HK-2 (cell line): ENCODE data around the gene DHH.

ENCODE experiments used
- DNase-seq: peaks from one replicate; pipeline ENCODE4 v3.0.0-alpha.2; 2018; ENCODE audit not compliant: unreplicated experiment

The DHH gene

DNA sequence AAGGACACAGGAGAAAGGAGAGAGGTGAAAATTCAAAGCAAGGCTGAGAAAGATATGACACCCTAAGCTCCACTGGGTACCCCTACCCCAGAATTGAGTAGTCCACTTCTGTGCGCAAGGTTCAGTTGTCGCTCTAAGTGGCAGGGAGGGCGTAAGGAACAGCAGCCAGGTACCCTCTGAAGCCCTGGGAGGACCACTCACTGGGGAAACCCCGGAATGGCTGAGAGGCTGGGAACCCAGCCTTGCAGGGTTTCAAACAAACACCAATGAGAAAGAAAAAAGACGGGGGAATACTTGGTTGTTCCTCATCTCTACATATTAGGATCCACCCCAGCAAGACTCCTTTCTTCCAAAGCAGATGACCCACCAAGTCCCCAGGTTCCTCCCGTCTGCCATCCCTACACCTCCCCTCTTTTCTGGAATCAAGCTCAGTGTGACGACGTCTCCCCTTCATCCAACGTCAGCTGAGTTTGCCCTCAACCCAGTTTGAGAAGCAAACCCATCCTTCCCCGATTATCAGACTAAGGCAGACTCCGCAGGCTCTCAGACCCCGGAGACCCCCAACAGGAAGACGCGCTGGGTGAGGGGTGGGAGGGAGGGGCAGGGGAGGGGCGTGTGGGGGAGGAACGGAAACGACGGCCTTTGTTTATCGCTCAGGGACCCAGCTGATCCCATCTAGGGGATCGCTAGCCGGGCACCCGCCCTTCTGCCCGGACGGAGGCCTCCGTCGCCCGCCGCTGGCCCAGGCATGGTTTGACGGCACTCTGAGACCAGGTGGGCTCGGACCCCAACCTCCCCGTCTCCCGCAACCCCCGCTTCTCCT is 15.3 kb upstream of the DHH start:
- no peak for DNase-seq

DNA sequence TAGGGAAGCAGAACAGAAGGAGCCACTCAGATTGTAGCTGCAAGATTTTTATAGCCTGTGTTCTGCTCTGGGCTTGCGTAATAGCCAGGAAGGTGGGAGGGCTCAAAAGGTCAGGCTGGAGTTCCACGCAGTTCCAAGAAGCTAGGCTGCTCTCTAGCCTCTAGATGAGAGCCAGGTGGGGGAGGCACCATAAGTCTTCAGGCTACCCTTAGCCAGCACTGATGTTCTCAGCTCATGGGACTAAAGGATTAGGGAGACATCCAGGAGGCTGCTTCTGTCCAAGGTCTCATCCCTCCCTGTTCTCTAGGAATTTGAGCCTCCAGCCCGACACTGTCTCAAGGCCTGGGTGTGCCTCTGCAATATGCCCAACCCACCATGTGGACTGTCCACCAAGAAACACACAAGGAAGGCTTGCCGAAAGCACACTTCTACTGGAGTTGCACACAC is 14.4 kb upstream of the DHH start:
- DNase-seq: no peak

DNA sequence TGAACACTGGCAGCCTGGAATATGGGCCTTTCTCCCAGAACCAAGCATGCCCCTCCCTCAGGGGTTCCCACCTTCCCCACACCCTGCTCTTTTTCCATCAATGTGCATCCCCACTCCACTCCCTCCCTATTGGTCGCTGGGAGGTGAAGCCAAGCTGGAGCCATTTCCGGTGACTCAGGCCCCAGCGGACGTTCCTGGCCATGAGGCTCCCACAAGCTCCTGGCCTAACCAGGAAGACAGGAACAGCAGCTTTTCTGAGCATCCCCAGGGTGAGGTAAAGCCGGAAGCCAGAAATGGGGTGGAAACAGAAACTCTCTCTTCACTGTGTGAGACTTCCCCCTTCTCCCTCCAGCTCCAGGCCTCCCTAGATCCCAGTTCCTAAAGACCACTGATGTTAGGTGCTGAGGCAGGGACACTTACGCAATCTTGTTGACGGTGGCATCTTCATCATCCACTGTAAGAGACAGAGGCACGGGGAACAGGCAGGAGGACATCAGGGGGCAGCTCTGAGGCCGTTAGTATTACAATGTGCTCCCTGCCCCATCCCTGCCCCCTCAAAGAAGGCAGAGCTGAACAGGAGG is 11.0 kb upstream of the DHH start:
- DNase-seq: no peak

DNA sequence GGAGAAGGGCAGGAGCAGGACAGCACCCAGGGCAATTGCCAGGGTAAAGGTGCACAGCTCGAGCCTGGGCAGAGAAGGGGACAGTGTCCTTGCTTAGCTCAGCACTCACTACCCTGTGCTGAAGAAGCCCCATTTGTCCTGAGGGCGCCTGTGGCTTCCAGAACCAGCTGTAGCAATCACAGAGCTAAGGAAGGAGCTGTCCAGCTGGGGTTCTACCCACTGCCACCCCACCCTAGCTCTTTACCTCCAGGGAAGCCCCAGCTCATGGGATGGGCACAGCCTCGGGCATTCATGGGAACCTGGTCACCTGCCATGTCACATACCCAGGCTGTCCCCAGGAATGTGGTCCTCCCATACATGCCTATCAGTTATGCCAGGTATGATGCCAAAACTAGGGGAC is 10.2 kb upstream of the DHH start:
- no peak for DNase-seq

DNA sequence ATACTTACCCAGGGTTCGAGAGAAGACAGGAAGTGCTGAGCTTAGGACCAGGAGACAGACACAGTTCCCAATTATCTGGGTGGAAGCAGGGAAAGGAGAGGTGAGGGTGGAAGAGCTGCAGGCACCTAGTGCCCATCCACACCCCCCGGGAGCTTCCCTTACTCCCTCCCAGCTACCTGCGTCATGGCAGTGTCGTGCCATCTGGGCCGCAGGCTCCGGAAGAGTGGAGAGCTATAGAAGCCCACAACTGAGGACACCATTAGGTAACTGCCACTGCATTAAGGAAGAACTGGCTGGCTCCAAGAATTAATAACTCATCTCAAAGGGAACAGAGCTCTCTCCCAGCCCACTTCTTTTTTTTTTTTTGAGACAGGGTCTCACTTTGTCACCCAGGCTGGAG is 5.8 kb upstream of the DHH start:
- no peak for DNase-seq

DNA sequence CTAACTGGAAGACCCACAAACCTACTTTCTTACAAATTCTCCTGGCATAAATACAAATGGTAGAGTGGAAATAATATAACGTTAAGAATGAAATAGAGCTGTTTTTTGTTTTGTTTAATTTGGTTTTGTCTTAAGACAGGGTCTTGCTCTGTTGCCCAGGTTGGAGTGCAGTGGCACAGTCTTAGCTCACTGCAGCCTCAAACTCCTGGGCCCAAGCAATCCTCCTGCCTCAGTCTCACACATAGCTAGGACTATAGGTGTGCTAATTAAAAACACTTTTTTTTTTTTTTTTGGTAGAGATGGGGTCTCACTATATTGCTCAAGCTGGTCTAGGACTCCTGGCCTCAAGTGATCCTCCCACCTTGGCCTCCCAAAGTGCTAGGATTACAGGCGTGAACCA is 4.1 kb upstream of the DHH start:
- no peak for DNase-seq

DNA sequence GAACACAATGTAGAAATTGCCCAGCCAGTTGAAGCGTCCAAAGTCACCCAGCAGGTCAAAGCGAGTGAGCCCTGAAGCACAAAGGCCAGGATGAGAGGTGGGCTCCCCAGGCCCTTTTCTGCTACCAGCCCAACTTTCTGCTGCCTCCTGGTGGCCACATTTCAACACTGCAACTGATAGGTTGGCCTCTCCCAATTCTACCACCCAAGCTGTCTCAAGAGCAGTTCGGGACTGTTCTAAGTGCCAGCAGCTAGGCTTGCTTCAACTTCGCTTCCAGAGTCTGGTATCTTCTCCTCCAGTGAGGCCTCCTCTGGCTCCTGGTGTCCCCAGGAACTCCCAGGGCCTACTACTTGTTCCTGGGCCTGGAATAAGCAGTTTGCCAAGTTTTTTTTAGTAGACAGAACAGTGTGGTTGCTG is 3.4 kb upstream of the DHH start:
- DNase-seq: peak; percentile 45

DNA sequence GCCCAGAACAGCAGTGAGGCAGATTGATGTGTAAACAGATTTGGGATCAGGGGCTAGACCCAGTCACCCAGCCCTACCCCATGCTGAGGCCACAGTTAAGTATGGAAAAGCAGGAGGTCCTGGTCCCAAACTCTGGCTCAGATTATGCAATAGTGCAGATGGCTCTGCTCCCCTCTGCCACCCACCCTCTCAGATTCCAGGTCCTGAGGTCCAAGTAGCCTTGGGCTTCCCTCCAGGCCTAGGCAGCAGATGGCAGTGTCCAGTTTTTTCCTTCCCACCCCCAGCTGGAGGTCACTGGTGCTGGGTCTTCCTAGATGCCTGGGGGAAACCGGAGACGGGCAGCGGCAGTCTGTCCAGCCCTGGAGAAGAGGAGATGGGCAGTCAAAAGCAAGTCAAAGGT is 2.8 kb upstream of the DHH start:
- no peak for DNase-seq

DNA sequence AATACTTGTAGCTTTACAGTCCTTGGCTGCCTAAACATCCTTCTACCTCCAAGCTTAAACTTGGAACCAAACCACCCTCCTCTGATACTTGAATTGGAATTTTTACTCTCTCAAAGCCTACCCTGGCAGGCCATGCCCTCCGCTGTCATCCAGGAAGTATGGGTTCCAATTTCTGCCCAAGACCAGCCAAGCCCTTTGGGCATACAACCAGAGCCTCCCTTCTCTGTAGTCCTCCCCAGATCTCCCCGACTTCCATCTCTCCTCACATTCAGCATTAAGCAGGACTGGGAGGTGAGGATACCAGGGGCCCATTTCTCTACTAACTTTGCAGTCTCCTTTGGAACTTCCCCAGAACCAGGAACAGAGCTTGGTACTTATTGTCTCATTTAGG is 369 bp upstream of the DHH start:
- no peak for DNase-seq

DNA sequence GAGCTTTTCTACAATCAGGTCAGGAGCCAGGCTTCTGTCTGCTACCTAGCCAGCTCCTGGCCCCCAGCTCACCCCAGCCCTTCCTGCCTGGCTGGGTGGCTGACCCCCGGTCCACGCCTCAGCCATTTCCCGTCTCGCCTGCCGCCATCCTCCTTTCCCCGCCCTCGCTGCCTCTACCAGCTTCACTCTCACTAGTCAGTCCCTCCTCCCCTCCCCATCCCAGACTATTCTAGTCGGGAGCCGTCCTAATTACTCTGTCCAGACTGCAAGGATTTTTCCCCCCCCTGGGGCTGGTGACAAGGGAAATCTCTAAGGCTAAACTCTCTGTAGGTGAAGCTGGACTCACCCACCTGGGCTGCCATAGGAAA is 825 bp downstream of the DHH start:
- DNase-seq: no peak

DNA sequence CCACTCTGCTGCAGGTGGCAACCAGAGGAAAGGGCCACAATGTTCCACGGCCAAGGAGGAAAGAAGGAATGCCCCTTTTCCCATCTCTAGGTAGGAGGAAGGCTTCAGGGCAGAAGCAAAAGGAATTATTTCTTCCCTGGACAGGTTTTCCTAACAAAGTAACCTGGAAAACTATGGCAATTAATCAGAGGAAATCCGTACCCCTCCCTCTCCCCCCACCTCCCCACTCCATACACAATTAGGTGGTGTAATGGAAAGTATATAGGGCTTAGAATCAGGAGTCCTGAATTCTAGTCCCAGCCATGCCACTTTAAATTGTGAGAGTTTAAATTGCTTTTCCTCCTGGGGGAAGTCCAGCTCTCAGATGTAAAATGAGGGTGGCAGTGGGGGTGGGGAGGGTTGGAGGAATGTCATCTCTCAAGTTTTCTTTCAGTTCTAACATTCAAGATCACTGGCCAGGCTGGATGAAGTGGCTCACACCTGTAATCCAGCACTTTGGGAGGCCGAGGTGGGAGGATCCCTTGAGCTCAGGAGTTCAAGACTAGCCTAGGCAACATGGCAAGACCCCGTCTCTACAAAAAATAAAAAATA is 1.7 kb downstream of the DHH start:
- DNase-seq: no peak

DNA sequence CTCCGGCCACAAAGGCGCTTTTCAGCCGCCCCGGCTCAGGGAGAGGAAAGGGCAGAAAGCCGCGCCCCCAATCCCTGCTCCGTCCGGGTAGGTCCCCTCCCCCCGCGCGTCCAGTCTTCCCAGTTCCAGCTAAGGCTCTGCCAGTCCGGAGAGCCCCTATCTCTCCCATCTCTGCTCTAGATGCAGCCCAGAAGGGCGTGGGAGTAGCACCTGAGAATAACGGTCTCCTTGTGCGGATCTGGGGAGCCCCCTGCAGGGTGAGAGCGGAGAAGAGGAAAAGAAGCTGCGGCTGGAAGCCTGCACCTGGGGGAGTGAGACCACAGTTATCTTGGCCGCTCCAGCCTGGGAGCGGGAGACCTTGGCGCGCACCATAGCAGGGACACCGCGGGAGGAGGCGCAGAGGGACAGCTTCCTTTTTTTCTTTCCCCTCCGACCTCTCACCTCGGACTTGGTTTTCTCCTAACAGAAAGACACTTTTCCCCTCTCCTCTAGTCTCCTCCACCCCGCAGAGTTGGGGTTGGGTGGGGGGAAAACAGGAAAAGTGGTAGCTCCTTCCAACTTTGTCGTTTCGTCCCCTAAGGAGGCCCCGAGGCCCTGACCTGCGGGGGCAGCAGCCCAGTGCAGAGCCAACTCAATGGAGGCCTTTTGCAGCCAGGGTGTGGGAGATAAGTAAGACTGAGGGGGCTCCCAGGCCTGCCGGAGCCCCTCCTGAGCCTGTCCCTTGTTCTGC is 2.4 kb downstream of the DHH start:
- peak; percentile 56 for DNase-seq

DNA sequence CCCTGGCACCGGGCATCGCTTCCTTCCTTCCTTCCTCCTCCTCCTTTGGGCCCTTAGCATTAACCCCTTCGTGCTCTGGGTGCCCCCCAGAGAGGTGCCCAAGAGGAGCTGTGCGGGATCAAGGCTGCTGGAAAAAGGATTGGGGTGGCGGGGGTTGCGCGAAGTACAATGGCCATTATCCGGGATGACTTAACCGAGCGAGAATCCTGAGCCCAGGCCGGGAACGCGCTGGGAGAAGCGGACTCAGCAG is 2.8 kb downstream of the DHH start:
- no peak for DNase-seq

DNA sequence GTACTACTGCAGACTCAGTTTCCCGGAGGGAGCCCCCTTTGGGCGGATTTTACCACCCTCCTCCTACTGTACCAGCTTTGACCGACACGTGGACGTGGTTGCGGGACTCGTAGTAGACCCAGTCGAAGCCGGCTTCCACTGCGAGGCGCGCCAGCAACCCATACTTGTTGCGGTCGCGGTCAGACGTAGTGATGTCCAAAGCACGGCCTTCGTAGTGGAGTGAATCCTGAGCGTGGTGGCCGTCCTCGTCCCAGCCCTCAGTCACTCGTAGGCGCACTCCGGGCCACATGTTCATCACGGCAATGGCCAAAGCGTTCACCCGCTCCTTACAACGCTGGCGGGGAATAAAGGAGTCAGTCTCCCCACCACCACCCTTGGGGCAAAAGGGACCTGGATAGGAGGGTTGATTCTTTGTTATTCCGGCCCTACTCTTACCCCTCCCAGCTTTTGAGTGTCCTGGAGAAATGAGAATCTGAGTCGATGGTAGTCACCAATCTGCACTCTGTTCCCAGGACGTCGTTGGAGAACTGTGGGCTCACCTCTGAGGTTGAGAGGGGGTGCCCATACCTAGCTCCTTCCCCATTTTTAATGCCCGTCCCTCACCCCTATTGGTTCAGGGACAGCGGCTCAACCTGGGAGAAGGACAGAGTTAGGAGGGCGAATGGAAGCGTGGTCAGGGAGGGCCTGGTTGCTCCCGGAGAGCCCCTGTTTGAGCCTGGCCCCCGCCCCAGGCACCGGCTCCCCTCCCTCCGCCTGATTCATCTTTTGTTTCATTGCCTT is 3.4 kb downstream of the DHH start:
- DNase-seq: no peak

DNA sequence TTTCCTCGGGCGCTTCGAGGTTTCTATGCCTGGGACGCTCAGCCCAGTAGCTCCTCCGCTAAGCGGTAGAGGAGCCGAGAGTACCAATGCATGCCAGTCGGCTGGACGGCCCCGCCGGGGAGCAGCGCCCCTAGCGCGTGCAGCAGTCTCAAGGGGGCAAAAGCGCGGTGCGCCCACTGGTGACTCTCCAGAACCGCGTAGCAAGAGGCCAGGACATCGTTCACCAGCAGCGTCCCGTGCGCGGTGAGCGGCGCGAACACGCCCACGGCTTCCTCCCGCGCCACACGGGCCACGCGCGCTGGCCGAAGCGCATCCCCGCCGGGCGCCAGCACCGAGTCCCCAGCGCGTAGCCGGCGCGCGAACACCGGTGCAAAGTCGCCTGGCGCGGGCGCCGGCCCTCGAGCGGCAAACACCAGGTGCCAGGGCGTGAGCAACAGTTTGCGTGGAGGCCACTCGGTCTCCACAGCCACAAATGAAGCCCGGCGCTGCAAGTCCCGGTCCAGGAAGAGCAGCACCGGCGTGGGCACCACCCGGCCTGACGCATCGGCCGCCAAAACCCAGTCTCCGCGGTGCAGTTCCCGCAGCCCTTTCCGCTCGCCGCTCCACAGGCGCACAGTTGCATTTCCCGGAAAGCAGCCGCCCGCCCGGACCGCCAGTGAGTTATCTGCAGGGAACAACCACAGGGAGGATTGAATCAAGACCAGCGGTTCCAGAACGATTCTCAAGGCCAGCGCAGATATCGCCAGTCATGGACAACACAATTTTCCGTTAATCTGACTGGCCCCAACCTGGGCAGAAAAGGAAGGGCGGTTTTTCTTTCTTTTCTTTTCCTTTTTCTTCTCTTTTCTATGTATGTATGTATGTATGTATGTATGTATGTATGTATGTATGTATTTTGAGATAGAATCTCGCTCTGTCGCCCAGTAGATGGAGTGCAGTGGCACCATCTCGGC is 4.5 kb downstream of the DHH start:
- peak; percentile 30 for DNase-seq

DNA sequence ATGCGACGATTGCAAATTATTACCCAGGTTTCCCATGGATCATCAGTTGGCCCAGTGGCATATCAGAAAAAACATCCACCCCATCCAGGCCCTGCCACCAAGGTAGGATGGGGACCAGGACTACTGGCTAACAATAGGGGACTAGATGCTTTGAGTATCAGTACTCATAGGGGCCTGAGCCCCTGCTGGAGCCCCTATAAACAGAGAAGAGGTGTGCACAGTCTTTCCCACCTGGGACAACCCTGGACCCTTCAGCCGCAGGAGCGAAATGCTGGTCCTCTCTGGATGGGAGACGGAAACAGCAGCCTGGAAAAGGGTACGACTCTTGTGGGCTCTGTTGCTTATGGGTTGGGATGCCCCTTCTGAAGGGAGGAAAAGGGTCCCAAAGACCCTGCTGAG is 5.7 kb downstream of the DHH start:
- DNase-seq: no peak

DNA sequence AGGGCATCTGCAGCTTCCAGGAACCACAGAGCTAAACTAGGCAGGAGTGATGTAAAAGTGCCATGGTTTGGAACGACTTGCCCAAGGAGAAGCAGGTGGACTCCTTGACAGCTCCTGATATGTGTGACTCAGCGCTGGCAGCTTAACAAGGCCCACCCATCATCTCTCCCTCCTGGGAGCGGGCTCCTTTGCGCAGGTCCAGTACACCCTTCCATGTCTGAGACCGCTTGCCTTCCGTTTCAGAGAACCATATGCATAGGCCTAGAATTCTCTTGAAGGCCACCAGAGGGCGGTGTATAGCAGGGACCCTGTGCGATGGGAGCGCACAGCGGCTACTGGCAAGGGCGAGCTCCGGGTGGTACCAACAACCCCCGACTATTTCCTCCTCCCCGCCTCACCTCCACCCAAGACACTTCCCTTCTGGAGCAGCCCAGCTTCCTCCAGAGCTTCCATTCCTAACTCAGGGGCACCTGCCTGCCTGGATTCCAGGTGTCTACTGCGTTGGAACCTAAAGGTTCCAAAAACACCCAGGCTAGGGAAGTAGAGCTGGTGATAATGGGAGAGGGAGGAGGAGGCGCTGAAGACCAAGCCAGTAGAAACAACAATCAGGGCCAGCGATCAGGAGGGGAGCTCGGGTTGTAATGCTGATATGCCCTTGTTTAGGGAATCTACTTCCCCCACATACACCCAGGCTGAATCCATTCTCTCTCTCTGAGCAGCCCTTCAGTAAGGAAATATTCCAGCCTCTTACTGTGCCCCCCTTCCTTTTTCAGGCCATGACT is 6.3 kb downstream of the DHH start:
- peak; percentile 87 for DNase-seq

DNA sequence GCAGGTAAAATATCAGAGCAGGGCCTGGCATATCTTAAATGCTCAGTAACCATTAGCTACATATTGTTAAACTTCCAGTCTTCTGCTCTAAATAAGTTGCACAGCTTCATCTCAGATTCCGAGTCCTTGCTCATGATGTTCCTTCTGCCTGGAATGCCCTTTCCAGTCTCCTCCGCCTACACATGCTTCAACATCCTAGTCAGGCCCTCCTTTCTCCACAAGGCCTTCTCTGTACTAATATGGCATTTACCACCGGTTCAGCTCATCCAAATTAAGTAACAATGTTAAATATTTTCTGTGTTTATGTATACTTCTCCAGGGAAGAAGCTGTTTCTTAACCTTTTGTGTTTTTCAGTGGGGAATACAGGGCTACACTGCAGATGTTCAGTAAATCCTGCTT is 8.5 kb downstream of the DHH start:
- no peak for DNase-seq

DNA sequence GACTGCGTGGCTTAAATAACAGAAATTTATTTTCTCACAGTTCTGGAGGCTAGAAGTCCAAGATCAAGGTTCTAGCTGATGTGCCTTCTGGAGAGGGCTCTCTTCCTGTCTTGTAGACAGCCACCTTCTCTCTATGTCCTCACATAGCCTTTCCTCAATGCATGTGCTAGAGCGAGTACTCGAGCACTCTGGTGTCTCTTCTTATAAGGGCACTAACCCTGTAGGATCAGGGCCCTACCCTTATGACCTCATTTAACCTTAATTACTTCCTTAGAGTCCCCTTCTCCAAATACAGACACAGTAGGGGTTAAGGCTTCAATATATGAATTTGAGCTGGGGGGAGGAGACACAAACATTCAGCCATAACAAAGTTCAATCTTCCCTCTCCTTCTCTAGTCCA is 10.2 kb downstream of the DHH start:
- DNase-seq: no peak

DNA sequence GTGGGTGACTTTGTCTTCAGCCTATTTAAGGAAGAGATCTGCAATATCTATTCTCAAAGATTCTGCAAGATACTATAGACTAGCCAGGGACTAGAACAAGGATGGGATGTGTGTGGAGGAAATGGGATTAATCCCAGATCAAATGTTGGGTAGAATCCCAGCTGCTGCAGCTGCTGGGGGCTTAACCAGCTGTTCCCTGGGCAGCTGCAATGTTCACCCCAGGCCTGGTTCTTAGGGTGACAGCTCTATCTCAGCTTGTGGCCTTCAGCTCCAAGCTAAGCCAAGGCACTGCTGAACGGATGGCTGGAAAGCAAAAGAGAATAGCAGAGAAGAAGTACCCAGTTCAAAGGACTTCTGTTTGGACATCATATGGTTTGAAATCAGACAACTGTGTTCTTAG is 14.8 kb downstream of the DHH start:
- no peak for DNase-seq
